ENCODE results near the gene NAALADL2.
"Not testable (repeated sequence)": the region's sequence is repeated elsewhere in the genome, so short reads cannot be mapped to it uniquely, and the experiment has no call there.

The NAALADL2 gene

GRCh38 chr3:175150812-175151401 lies 291.8 kb downstream of the NAALADL2 start:
- peak; percentile 5 for DNase-seq

- no peak for DNase-seq
These were observed 294.5 kb downstream of the NAALADL2 start for GRCh38 chr3:175153595-175153994.

GRCh38 chr3:175155172-175155571 lies 296.0 kb downstream of the NAALADL2 start:
- DNase-seq, result no peak

- DNase-seq, result no peak
These were observed 300.1 kb downstream of the NAALADL2 start for GRCh38 chr3:175159202-175159601.

- DNase-seq, result no peak
These were observed 302.2 kb downstream of the NAALADL2 start for GRCh38 chr3:175161291-175161690.

- peak; percentile 21 for DNase-seq
These were observed 304.6 kb downstream of the NAALADL2 start for GRCh38 chr3:175163686-175164085.

- not testable (repeated sequence) for DNase-seq
These were observed 314.0 kb downstream of the NAALADL2 start for GRCh38 chr3:175173117-175173516.

GRCh38 chr3:175176556-175176955 lies 317.4 kb downstream of the NAALADL2 start:
- DNase-seq, result no peak

GRCh38 chr3:175179055-175179454 lies 319.9 kb downstream of the NAALADL2 start:
- DNase-seq, result peak; percentile 69

- no peak for DNase-seq
These were observed 325.3 kb downstream of the NAALADL2 start for GRCh38 chr3:175184392-175184791.

- DNase-seq, result no peak
These were observed 326.8 kb downstream of the NAALADL2 start for GRCh38 chr3:175185903-175186302.

- no peak for DNase-seq
These were observed 327.4 kb downstream of the NAALADL2 start for GRCh38 chr3:175186511-175186910.

GRCh38 chr3:175187586-175187985 lies 328.5 kb downstream of the NAALADL2 start:
- no peak for DNase-seq

GRCh38 chr3:175192536-175192935 lies 333.4 kb downstream of the NAALADL2 start:
- DNase-seq, result no peak

- peak; percentile 27 for DNase-seq
These were observed 334.8 kb downstream of the NAALADL2 start for GRCh38 chr3:175193815-175194518.

GRCh38 chr3:175198991-175199783 lies 340.1 kb downstream of the NAALADL2 start:
- DNase-seq, result no peak

GRCh38 chr3:175199961-175200360 lies 340.8 kb downstream of the NAALADL2 start:
- no peak for DNase-seq

- no peak for DNase-seq
These were observed 341.4 kb downstream of the NAALADL2 start for GRCh38 chr3:175200391-175201095.

GRCh38 chr3:175207361-175207760 lies 348.2 kb downstream of the NAALADL2 start:
- no peak for DNase-seq

GRCh38 chr3:175208326-175208725 lies 349.2 kb downstream of the NAALADL2 start:
- no peak for DNase-seq

- DNase-seq, result no peak
These were observed 352.3 kb downstream of the NAALADL2 start for GRCh38 chr3:175211466-175211865.

- DNase-seq, result no peak
These were observed 353.8 kb downstream of the NAALADL2 start for GRCh38 chr3:175212896-175213295.

GRCh38 chr3:175214216-175214615 lies 355.1 kb downstream of the NAALADL2 start:
- DNase-seq, result no peak

All from kidney glomerular epithelial cell (primary cell).